Esophagus squamous epithelium (tissue), 4 donors: Measurements from ENCODE around the gene ANAPC10.

ENCODE experiments used
- POLR2A ChIP-seq, 4 donors: fragments of 450-650 bp; IDR thresholded peaks; one replicate each; pipeline ENCODE4 v1.6.1; 2017; ENCODE audit warnings: antibody characterized with exemption in 4 of 4, mild to moderate bottlenecking in 4 of 4, moderate library complexity in 3 of 4
- TF ChIP-seq, protein P1 (sequence below), 6 experiments: fragments of 450-650 bp in 4 of 6; fragments of 200-600 bp in 2 of 6; sonication (generic) in 2 of 6; IDR thresholded peaks; one replicate each; pipeline ENCODE4 v1.5.1; 2016 to 2019; ENCODE audit warnings: antibody characterized with exemption in 6 of 6, mild to moderate bottlenecking in 4 of 6, moderate library complexity in 4 of 6

DNA sequence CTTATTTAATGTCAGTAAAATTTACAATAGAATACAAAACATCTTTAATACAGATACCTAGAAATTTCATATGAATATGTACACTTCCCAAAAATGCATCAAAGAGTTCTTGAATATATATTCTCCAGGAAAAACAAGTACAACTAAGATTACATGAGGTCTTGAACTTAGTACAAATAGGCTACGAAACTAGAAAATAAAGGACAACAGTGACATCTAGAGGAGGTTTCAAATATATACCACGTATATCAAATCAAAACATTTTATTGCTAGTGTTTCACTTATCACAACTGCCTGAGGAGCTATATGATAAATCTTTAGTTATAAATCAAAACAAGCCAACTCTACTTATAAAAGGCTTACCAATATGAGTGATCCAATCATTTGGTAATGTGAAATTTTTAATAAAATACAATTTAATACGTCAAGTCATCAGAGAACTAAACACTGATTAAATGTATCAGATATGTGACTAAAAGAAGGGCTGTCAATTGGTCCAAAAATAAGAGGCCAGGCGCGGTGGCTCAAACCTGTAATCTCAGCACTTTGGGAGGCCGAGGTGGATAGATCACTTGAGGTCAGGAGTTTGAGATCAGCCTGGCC is 36.6 kb downstream of the ANAPC10 start:
- TF ChIP-seq, protein P1, sequence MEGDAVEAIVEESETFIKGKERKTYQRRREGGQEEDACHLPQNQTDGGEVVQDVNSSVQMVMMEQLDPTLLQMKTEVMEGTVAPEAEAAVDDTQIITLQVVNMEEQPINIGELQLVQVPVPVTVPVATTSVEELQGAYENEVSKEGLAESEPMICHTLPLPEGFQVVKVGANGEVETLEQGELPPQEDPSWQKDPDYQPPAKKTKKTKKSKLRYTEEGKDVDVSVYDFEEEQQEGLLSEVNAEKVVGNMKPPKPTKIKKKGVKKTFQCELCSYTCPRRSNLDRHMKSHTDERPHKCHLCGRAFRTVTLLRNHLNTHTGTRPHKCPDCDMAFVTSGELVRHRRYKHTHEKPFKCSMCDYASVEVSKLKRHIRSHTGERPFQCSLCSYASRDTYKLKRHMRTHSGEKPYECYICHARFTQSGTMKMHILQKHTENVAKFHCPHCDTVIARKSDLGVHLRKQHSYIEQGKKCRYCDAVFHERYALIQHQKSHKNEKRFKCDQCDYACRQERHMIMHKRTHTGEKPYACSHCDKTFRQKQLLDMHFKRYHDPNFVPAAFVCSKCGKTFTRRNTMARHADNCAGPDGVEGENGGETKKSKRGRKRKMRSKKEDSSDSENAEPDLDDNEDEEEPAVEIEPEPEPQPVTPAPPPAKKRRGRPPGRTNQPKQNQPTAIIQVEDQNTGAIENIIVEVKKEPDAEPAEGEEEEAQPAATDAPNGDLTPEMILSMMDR (IDR thresholded peaks at IDR 0.05) = peak in 3 of 6 experiments; percentile 40 to 59 (median 55)
- no peak for TF ChIP-seq POLR2A (IDR thresholded peaks at IDR 0.05)
